Duodenal mucosa (tissue), 2 donors: ENCODE measurements around the gene C2orf66.

ENCODE experiments used
- H3K27ac ChIP-seq: one replicate; pipeline ENCODE4 v1.7.0; 2013; ENCODE audit warnings: low read depth, low read length
- H3K27me3 ChIP-seq, 2 donors: one replicate each; pipeline ENCODE4 v1.7.0; 2013; ENCODE audit warnings: low read length in 2 of 2, control low read depth in 1 of 2; ENCODE audit not compliant: insufficient read depth in 2 of 2, control insufficient read depth in 1 of 2
- H3K36me3 ChIP-seq, 2 donors: one replicate each; pipeline ENCODE4 v1.7.0; 2013; ENCODE audit warnings: low read length in 2 of 2, control low read depth in 1 of 2; ENCODE audit not compliant: insufficient read depth in 2 of 2, control insufficient read depth in 1 of 2
- H3K4me1 ChIP-seq, 2 donors: one replicate each; pipeline ENCODE4 v1.7.0; 2013; ENCODE audit warnings: low read length in 2 of 2, control low read depth in 1 of 2; ENCODE audit not compliant: insufficient read depth in 2 of 2, control insufficient read depth in 1 of 2
- H3K4me3 ChIP-seq, 2 donors: one replicate each; pipeline ENCODE4 v1.7.0; 2013; ENCODE audit warnings: low read length in 2 of 2, low read depth in 1 of 2
- H3K9ac ChIP-seq, 2 donors: one replicate each; pipeline ENCODE4 v1.7.0; 2013; ENCODE audit warnings: low read length in 2 of 2, low read depth in 1 of 2
- H3K9me3 ChIP-seq, 2 donors: one replicate each; pipeline ENCODE4 v1.7.0; 2013; ENCODE audit warnings: low read length in 2 of 2, control low read depth in 1 of 2; ENCODE audit not compliant: control insufficient read depth in 1 of 2

Gene C2orf66

DNA sequence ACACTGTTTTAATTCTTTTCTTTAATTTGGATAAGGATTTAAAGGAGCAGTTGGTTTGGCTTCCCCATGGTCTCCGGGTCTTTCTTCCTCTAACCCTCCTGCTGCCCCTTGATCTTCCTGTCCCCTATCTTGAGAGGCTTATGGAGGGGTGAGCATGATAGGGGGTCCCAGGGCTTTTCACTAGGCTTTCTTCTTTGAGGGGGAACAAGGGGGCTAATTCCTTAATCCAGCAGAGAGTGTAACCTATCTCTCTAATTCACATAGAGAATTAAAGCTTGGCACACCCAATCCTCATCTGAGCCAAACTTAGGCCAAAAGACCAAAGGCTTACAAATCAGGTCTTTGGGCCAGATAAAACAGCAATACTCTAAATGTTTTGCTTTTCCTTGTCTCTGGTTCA lies 21.5 kb upstream of the C2orf66 start:
- H3K4me1 ChIP-seq = peaks cover 0 to 8% of the 10 kb centered on the region in 2 donors
- H3K36me3 ChIP-seq = peaks cover 0 to 2% of the 10 kb centered on the region in 2 donors
- no peaks in the 10 kb centered on the region for H3K27me3 ChIP-seq
- H3K9me3 ChIP-seq = no peaks in the 10 kb centered on the region
- H3K27ac ChIP-seq = no peak overlapping the region
- no peak overlapping the region for H3K4me3 ChIP-seq
- no peak overlapping the region for H3K9ac ChIP-seq

DNA sequence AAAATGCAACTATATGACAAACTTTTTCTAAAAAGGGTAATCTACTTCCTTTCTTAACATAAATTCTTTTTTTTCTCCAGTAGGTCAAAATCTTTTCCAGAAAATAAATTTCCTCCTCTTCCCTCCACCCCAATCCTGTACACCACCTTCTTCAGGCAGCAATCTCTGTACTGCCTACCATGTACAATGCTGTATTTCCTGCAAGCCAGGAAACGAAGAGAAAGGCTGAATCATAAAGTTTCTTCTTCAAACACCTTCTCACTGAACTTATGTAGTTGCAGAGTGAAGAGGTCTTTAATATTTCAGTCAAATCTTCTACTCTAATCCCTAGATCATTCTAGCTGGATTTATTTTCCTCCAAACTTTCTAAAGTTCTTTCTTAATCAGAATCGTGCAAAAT lies 18.2 kb upstream of the C2orf66 start:
- no peaks in the 10 kb centered on the region for H3K27me3 ChIP-seq
- H3K9ac ChIP-seq = no peak overlapping the region
- H3K27ac ChIP-seq = no peak overlapping the region
- no peak overlapping the region for H3K4me3 ChIP-seq
- H3K4me1 ChIP-seq = peaks cover 0 to 8% of the 10 kb centered on the region in 2 donors
- H3K36me3 ChIP-seq = peaks cover 0 to 2% of the 10 kb centered on the region in 2 donors
- H3K9me3 ChIP-seq = no peaks in the 10 kb centered on the region

DNA sequence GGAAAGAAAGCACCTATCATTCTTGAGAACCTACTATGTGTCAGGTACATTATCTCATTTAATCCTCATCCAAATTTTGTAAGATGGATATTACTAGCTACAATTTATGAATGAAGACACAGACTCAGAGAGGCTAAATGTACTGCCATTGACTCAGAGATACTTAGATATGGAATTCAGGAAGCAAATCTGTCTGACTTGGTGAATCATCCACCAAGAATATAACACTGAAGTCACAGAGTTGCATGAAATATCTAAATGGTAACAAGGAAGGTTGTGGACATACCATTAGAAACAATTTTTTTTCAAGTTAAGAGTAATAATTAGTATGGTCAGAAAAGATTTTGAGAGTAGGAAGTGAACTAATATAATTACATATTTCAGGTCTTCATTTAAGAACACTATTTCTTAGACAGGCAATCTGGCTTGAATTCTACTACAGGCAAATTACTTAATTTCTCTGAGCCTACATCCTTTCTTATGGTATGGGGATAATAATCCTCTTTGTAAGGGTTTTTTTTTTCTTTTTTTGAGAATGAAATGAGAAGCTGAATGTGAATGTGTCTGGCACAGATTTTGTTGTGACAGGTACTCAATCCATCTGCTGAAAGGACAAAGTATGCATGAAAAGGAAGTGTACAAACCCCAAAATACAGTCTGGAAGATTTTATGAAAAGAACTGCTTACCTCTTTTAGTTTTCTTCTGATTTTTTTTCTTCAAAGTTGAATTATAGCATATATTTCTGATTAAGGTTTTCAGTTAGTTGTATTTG lies 14.8 kb upstream of the C2orf66 start:
- no peak overlapping the region for H3K9ac ChIP-seq
- peaks cover 0 to 7% of the 10 kb centered on the region in 2 donors for H3K4me1 ChIP-seq

DNA sequence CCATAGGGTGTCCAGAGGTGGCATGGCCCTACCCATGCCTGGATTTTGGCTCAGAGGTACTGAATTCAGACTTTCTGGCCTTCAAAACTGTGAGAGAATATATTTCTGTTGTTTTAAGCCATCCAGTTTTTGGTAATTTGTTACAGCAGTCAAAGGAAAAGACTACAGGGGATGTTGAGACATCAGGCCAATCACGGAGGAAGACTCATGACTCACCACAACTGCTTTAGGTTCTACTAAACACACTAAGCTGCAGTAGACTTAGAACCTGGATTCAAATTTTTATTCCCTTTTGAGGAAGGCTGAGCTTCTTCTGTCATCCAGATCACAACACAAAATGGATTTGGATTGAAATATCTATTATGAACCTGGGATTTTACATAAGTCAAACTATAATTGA lies 12.0 kb upstream of the C2orf66 start:
- peaks cover 6% of the 10 kb centered on the region in 2 donors for H3K9me3 ChIP-seq
- H3K4me1 ChIP-seq = no peaks in the 10 kb centered on the region
- no peak overlapping the region for H3K9ac ChIP-seq
- H3K4me3 ChIP-seq = no peak overlapping the region
- H3K36me3 ChIP-seq = no peaks in the 10 kb centered on the region
- H3K27ac ChIP-seq = no peak overlapping the region
- H3K27me3 ChIP-seq = peaks cover 0 to 3% of the 10 kb centered on the region in 2 donors

More for the DNA sequence above, 14.8 kb upstream of the C2orf66 start:
- Histone ChIP-seq H3K27me3 (peaks cover 0 to 3% of the 10 kb centered on the region in 2 donors), H3K9me3 (peaks cover 0 to 6% of the 10 kb centered on the region in 2 donors), H3K27ac (no peak overlapping the region), H3K4me3 (no peak overlapping the region), H3K36me3 (no peaks in the 10 kb centered on the region)

DNA sequence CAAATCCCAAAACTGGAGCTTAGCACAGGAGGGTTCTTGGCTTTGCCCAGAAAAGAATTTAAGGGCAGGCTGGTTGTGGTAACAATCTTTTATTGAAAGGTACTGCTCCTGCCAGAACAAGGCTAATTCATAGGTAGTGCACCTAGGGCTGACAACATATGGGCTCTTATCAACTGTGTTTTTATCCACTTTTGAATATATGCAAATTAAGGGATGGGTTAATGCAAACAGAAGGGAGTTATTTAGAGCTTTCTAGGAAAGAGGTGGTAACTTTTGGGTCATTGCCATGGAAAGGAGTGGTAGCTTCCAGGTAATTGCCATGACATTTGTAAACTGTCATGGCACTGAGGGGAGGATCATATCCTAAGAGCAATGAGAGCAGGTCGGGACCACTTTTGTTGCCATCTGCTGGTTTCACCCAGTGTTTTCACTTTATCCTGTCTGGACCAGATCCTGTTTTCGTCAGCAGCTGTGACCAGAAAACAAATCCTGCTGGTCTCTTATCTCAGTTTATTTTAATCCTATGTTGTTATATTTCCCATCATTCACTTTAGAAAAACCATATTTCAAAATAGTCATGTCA lies 981 bp downstream of the C2orf66 start:
- Histone ChIP-seq H3K36me3 (no peaks in the 10 kb centered on the region), H3K9me3 (no peaks in the 10 kb centered on the region), H3K9ac (no peak overlapping the region), H3K4me3 (no peak overlapping the region), H3K4me1 (peaks cover 0 to 4% of the 10 kb centered on the region in 2 donors), H3K27me3 (no peaks in the 10 kb centered on the region), H3K27ac (no peak overlapping the region)

DNA sequence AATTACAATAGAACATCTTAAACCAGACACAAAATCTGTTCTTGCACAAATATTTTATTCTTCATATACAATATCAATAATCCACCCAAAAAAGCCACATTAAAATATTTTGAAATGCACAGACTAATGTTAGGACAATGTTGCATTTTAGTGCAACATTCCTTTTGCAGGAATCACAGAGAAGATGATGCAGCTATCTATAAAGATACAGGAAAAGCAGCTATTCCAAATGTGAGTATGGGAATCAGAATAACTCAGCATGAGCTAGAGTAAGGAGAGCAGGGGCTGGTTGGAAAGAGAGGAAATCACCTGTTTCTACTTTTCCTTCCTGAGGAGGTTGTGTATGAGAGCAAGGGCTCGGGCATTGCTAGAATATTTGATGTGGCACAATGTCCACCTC lies 4.8 kb downstream of the C2orf66 start:
- Histone ChIP-seq H3K4me3 (no peak overlapping the region), H3K9ac (no peak overlapping the region), H3K9me3 (no peaks in the 10 kb centered on the region), H3K36me3 (no peaks in the 10 kb centered on the region), H3K4me1 (peaks cover 0 to 4% of the 10 kb centered on the region in 2 donors), H3K27ac (no peak overlapping the region), H3K27me3 (no peaks in the 10 kb centered on the region)

DNA sequence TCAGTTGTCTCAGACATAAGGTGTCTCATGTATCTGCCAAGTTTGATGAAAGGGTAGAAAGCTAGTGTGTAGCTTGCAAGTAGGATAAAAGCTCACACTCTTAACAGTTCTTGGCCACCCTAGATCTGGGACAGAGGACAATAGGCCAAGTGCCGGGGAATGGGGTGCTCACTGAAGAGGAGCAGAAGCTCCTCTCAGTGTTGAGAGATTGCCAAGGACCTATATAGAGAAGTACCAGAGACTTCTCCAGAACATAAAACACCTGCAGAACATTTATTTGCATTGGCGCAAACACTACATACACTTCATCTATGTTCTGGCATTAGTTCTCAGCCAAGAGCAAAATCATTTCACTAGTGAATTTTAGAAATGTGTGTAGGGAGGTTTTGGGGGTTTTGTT lies 6.8 kb downstream of the C2orf66 start:
- Histone ChIP-seq H3K36me3 (peaks cover 0 to under 1% of the 10 kb centered on the region in 2 donors), H3K27ac (no peak overlapping the region), H3K9ac (no peak overlapping the region), H3K9me3 (no peaks in the 10 kb centered on the region), H3K27me3 (no peaks in the 10 kb centered on the region), H3K4me3 (no peak overlapping the region), H3K4me1 (no peaks in the 10 kb centered on the region)

DNA sequence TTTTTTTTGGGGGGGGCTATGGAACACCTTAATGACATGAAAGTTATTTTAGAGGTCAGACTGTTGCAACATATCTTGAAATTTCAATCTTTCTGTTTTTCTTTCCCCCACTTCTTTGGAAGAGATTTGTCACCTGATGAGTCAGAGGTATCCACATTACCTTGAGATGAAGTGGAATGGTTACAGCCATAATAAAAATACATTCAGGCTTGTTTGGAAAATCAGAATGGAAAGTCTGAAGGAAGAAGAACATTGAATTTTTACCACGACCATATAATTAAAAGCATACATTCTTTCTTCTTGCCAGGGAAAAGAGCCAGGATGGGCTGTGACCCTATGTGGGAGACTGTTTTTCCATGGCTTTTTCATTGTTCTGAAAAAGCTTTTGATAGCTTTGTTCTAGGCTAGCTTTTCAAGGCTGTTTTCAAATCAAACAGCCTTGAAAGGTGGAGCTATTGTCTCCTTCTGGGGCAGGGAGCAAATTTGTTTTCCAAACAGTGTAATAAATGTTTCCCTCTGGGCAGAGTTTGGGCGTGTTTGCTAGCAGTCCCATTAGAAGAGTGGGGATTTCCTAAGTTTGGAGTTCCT lies 7.4 kb downstream of the C2orf66 start:
- Histone ChIP-seq H3K27ac (no peak overlapping the region), H3K27me3 (no peaks in the 10 kb centered on the region), H3K4me3 (no peak overlapping the region), H3K9ac (no peak overlapping the region), H3K9me3 (no peaks in the 10 kb centered on the region), H3K36me3 (peaks cover 5 to 7% of the 10 kb centered on the region in 2 donors), H3K4me1 (no peaks in the 10 kb centered on the region)

DNA sequence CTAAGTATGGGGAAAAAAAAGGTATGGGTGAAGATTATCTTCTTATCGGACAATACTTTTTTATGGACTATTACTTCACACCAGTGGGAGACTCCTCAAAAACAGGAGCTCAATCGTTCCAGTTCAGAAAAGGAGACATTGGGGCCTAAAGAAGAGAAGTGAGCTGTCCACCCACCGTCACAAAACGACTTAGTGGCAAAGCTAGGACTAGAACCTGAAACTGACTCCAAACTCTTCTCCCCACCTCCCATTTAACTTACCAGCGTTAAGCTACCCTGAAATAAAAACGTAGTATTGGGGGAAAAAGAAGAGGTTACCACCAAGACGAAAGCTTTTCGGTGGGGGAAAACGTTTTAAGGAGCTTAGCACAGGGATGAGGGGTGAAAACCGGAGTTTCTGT lies 10.2 kb downstream of the C2orf66 start:
- Histone ChIP-seq H3K9me3 (no peaks in the 10 kb centered on the region), H3K4me1 (no peaks in the 10 kb centered on the region), H3K4me3 (peak overlapping the region; percentile 93 to 98), H3K27me3 (no peaks in the 10 kb centered on the region), H3K36me3 (peaks cover 8 to 28% of the 10 kb centered on the region in 2 donors), H3K27ac (no peak overlapping the region), H3K9ac (peak overlapping the region; percentile 52 to 95)

DNA sequence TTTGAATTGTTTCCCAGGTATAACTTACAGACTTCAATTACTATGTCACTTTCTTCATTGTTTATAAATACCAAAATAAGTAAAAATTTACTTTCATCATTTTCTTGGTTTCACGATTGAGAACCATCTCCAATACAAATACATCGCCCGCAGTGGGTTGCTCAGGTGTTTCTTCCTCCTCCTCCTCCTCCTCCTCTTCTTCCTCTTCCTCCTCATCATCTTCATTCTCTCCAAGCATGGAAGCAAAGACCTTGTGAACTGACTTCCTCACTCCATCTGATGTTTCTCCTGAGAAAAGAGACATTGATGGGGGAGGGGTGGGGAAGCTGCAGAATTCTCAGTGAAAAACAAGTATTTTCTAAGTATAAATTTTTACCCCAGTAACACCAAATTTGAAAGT lies 16.3 kb downstream of the C2orf66 start:
- no peaks in the 10 kb centered on the region for H3K27me3 ChIP-seq
- no peak overlapping the region for H3K9ac ChIP-seq
- H3K4me3 ChIP-seq = no peak overlapping the region
- H3K4me1 ChIP-seq = no peaks in the 10 kb centered on the region
- H3K36me3 ChIP-seq = peaks cover 36 to 78% of the 10 kb centered on the region in 2 donors
- H3K9me3 ChIP-seq = no peaks in the 10 kb centered on the region
- H3K27ac ChIP-seq = no peak overlapping the region
